Measurements from ENCODE around the gene CLDN20.

DNA sequence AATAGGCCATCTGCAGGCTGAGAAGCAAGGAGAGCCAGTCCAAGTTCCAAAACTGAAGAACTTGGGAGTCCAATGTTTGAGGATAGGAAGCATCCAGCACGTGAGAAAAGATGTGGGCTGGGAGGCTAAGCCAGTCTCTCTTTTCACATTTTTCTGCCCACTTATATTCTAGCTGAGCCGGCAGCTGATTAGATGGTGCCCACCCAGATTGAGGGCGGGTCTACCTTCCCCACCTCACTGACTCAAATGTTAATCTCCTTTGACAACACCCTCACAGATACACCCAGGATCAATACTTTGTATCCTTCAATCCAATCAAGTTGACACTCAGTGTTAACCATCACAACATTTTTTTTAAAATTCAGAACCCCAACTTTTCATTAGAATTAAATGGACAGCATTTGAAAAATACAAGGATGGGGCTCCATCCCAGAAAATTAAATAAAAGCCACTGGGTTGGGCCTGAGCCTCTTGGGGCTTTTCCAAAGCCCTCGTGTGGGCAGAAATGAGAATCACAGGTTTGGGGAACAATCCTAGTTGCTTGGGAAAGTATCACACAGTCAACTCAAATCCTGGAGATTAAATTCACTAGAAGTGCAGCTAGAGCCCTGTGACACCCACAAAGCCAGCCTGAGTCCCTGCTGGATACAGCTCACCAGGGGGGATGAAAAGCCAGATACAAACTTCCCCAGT lies 2.2 kb downstream of the CLDN20 start:
- TF ChIP-seq FOSL2 (IDR thresholded peaks at IDR 0.05), result no peak
- no peak for TF ChIP-seq FOSL2 (CRISPR knock-in tag; IDR thresholded peaks at IDR 0.05)
- TF ChIP-seq, protein P1, sequence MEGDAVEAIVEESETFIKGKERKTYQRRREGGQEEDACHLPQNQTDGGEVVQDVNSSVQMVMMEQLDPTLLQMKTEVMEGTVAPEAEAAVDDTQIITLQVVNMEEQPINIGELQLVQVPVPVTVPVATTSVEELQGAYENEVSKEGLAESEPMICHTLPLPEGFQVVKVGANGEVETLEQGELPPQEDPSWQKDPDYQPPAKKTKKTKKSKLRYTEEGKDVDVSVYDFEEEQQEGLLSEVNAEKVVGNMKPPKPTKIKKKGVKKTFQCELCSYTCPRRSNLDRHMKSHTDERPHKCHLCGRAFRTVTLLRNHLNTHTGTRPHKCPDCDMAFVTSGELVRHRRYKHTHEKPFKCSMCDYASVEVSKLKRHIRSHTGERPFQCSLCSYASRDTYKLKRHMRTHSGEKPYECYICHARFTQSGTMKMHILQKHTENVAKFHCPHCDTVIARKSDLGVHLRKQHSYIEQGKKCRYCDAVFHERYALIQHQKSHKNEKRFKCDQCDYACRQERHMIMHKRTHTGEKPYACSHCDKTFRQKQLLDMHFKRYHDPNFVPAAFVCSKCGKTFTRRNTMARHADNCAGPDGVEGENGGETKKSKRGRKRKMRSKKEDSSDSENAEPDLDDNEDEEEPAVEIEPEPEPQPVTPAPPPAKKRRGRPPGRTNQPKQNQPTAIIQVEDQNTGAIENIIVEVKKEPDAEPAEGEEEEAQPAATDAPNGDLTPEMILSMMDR (IDR thresholded peaks at IDR 0.05), result no peak
